Smooth muscle cell (in vitro differentiated cells): Measurements from ENCODE around the gene SMPDL3B. TPM values are rescaled to one million over a fixed set of nuclear protein-coding genes. Genes with fewer than 3 reads are reported as not detected.

Source experiments
- DNase-seq: peaks from one replicate; lab custom pipeline; 2025; ENCODE audit not compliant: unreplicated experiment; lab: John Stamatoyannopoulos, UW
- H2AFZ ChIP-seq: fragments of 200-600 bp; sonication (generic); 2 replicates; pipeline ENCODE4 v1.6.0; 2016; ENCODE audit warnings: antibody characterized with exemption, low read depth, mild to moderate bottlenecking
- H3F3A ChIP-seq: fragments of 200-600 bp; sonication (generic); 2 replicates; pipeline ENCODE4 v1.6.0; 2017; ENCODE audit warnings: antibody characterized with exemption, low read depth
- H3K27ac ChIP-seq: fragments of 200-600 bp; sonication (generic); 2 replicates; pipeline ENCODE4 v1.5.1; 2016; ENCODE audit warnings: low read depth, mild to moderate bottlenecking
- H3K27me3 ChIP-seq: fragments of 200-600 bp; sonication (generic); 2 replicates; pipeline ENCODE4 v1.6.1; 2016; ENCODE audit warnings: low read depth, mild to moderate bottlenecking
- H3K36me3 ChIP-seq: fragments of 200-600 bp; sonication (generic); 2 replicates; pipeline ENCODE4 v1.5.1; 2016; ENCODE audit warnings: low read depth
- H3K4me1 ChIP-seq: fragments of 200-600 bp; sonication (generic); 2 replicates; pipeline ENCODE4 v1.5.1; 2016; ENCODE audit warnings: low read depth
- H3K4me2 ChIP-seq: fragments of 200-600 bp; sonication (generic); 2 replicates; pipeline ENCODE4 v1.6.0; 2016; ENCODE audit warnings: mild to moderate bottlenecking
- H3K4me3 ChIP-seq: fragments of 200-600 bp; sonication (generic); 2 replicates; pipeline ENCODE4 v1.5.1; 2016; ENCODE audit warnings: mild to moderate bottlenecking
- H3K79me2 ChIP-seq: fragments of 200-600 bp; sonication (generic); 2 replicates; pipeline ENCODE4 v1.6.0; 2016; ENCODE audit warnings: low read depth, mild to moderate bottlenecking
- H3K9ac ChIP-seq: fragments of 200-600 bp; sonication (generic); 2 replicates; pipeline ENCODE4 v1.6.0; 2016; ENCODE audit warnings: low read depth
- H3K9me3 ChIP-seq: fragments of 200-600 bp; sonication (generic); replicated peaks from 2 replicates; pipeline ENCODE4 v1.5.1; 2016; ENCODE audit warnings: low read depth
- H4K20me1 ChIP-seq: fragments of 200-600 bp; sonication (generic); 2 replicates; pipeline ENCODE4 v1.6.0; 2016; ENCODE audit warnings: low read depth
- WGBS: methylation state at CpG from one replicate; pipeline ENCODE4 v1.1.7; 2016; ENCODE audit warnings: low lambda C conversion rate; 5-methylcytosine and 5-hydroxymethylcytosine counted together
- polyA plus RNA-seq: library from polyadenylated mRNA; unstranded; fragments of >200 nt; fragmentation: Nextera tagmentation; extraction: Ambion mirVana; gene quantifications from 2 replicates; pipeline ENCODE4 v1.2.1, GENCODE V29; 2016
- total RNA-seq: library from RNA; depleted of rRNA; stranded (reverse); fragments of >200 nt; gene quantifications from 2 replicates; pipeline ENCODE4 v1.2.3, GENCODE V29; 2014
- TF ChIP-seq, protein P1 (sequence below): fragments of 200-600 bp; sonication (generic); IDR thresholded peaks from 2 replicates; pipeline ENCODE4 v1.5.1; 2017; ENCODE audit warnings: borderline replicate concordance, mild to moderate bottlenecking, antibody characterized with exemption; ENCODE audit not compliant: insufficient read depth, poor library complexity, severe bottlenecking

Gene SMPDL3B
- total and polyA plus RNA-seq, 2 experiments from 2014 or later: 0.41 TPM; not detected in 1

DNA sequence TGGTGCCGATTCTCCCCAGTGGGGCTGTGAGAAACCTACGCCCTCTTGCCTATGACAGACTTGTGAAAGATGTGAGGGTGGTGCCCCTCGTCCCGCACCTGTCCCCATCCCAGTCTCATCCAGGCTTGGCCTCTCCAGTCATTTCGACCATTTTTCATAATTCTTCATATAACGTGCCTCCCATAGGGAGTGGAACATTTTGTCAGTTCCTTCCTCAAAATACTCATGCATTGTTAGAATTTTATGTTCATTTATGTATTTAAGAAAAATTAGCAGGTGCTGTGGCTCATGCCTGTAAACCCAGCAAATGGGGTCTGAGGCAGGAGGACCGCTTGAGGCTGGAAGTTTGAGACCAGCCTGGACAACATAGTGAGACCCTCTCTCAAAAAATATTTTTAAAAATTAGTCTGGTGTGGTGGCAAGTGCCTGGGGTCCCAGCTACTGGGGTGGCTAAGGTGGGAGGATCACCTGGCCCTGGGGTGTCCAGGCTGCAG, 19.7 kb upstream of the SMPDL3B start:
- Histone ChIP-seq H3K4me3 (peak overlapping the region; percentile 69), H3K27ac (no peak overlapping the region), H3K4me1 (peaks cover 5% of the 10 kb centered on the region), H3K9me3 (no peaks in the 10 kb centered on the region), H3K36me3 (no peaks in the 10 kb centered on the region), H3K4me2 (no peak overlapping the region), H4K20me1 (no peaks in the 10 kb centered on the region), H3F3A (no peaks in the 10 kb centered on the region), H2AFZ (peak overlapping the region; percentile 72), H3K9ac (no peak overlapping the region), H3K27me3 (no peaks in the 10 kb centered on the region), H3K79me2 (no peaks in the 10 kb centered on the region)
- DNase-seq: no peak
- WGBS: 88% methylated on average over 7 of the region's 7 CpGs
- TF ChIP-seq, protein P1, sequence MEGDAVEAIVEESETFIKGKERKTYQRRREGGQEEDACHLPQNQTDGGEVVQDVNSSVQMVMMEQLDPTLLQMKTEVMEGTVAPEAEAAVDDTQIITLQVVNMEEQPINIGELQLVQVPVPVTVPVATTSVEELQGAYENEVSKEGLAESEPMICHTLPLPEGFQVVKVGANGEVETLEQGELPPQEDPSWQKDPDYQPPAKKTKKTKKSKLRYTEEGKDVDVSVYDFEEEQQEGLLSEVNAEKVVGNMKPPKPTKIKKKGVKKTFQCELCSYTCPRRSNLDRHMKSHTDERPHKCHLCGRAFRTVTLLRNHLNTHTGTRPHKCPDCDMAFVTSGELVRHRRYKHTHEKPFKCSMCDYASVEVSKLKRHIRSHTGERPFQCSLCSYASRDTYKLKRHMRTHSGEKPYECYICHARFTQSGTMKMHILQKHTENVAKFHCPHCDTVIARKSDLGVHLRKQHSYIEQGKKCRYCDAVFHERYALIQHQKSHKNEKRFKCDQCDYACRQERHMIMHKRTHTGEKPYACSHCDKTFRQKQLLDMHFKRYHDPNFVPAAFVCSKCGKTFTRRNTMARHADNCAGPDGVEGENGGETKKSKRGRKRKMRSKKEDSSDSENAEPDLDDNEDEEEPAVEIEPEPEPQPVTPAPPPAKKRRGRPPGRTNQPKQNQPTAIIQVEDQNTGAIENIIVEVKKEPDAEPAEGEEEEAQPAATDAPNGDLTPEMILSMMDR: no peak

DNA sequence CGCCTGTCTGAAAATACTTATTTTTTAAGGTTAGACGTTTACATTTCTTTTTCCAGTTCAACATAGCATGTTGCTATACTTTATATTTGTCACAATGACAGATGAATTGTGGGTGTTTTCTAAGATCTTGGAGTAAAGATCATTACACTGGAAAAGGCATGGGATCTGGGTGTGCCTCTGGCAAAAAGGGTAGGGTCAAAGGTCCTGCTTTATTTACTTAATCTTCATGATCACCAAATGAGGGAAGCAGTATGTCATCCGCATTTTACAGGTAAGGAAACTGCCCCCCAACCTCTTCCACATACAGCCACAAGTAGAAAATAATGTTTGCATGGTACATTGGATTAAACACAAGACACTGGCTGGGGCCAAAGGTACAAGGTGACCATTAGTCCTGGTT, 12.5 kb upstream of the SMPDL3B start:
- Histone ChIP-seq H3K9ac (no peak overlapping the region), H3K36me3 (no peaks in the 10 kb centered on the region), H3K4me2 (no peak overlapping the region), H2AFZ (no peak overlapping the region), H3K4me3 (no peak overlapping the region), H3F3A (no peaks in the 10 kb centered on the region), H3K27me3 (no peaks in the 10 kb centered on the region), H3K27ac (no peak overlapping the region), H3K9me3 (no peaks in the 10 kb centered on the region), H3K4me1 (no peaks in the 10 kb centered on the region), H4K20me1 (no peaks in the 10 kb centered on the region), H3K79me2 (no peaks in the 10 kb centered on the region)
- 82% methylated on average over 3 of the region's 3 CpGs for WGBS
- no peak for DNase-seq
- TF ChIP-seq, protein P1: no peak

DNA sequence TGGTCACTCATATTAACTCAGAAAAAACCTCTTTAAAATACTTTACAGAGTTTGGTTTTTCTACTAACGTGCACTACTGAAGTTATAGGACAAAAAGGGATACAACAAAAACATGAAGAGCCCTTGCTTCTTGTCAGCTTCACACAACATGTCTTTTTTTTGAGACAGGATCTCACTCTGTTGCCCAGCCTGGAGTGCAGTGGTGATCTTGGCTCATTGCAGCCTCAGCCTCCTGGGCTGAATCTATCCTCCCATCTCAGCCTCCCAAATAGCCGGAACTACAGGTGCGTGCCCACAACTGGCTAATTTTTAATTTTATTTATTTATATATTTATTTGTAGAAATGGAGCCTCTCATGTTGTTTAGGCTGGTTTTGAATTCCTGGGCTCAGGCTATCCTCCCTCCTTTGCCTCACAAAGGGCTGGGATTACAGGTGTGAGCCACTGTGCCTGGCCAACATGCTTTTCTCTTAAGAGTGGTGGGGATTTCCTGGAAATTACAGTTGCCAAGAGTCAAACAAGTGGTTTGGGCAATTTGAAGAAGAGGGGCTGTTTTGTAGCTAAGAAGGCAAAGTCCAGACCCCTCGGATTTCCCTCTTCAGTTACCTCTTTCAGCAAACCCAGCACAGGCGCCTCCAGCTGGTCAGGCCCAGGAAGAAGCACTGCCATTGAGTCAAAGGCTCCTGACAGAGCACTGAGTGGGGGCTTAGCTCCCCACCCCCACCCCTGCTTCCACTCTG, 6.4 kb upstream of the SMPDL3B start:
- Histone ChIP-seq H3K9ac (no peak overlapping the region), H3F3A (no peaks in the 10 kb centered on the region), H4K20me1 (no peaks in the 10 kb centered on the region), H3K4me3 (no peak overlapping the region), H3K36me3 (no peaks in the 10 kb centered on the region), H3K9me3 (no peaks in the 10 kb centered on the region), H3K27me3 (no peaks in the 10 kb centered on the region), H3K4me2 (no peak overlapping the region), H3K79me2 (no peaks in the 10 kb centered on the region), H2AFZ (no peak overlapping the region), H3K27ac (no peak overlapping the region), H3K4me1 (no peaks in the 10 kb centered on the region)
- DNase-seq: no peak
- TF ChIP-seq, protein P1: no peak
- 78% methylated on average over 5 of the region's 5 CpGs for WGBS

DNA sequence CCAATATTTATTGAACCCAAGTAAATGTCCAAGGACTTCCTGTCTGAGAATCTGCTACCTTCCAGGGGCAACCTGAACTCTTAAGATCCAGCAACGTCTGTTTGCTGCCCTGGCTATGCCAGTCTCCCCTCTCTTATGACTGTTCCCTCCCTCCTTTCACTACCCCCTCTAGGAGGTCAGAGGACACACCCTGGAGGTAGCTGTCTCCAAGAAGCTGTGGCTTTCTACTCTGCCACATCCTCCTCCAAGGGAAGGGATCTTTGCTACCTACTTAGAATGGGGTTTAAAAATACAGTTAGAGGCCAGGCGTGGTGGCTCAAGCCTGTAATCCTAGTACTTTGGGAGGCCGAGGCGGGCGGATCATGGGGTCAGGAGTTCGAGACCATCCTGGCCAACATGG, 3.6 kb upstream of the SMPDL3B start:
- TF ChIP-seq, protein P1: no peak
- Histone ChIP-seq H4K20me1 (no peaks in the 10 kb centered on the region), H3K36me3 (no peaks in the 10 kb centered on the region), H3K79me2 (no peaks in the 10 kb centered on the region), H3K27ac (no peak overlapping the region), H3K9ac (no peak overlapping the region), H3K9me3 (no peaks in the 10 kb centered on the region), H3F3A (no peaks in the 10 kb centered on the region), H3K4me2 (no peak overlapping the region), H3K4me3 (no peak overlapping the region), H2AFZ (no peak overlapping the region), H3K4me1 (peaks cover 7% of the 10 kb centered on the region), H3K27me3 (peaks cover 16% of the 10 kb centered on the region)
- WGBS: 92% methylated on average over 6 of the region's 6 CpGs
- DNase-seq: no peak
